Activated T-helper 2 cell treated with anti-CD3 and anti-CD28 coated beads, Interferon-gamma antibody, Interleukin-2, Interleukin-4, amounts not matched to agents 10 μg/mL and 5 μg/mL and 100 μg/mL, durations not matched to agents 14 hours and 24 hours and 36 hours (primary cell): ENCODE results near the gene RAB19. TPM values are rescaled to one million over a fixed set of nuclear protein-coding genes. Genes with fewer than 3 reads are reported as not detected.

Experiments
- DNase-seq: peaks from one replicate; pipeline ENCODE4 v3.0.0; 2021; ENCODE audit warnings: low spot score
- H3K27ac Mint-ChIP-seq: one replicate; pipeline ENCODE4 v1.8.0; 2021; ENCODE audit warnings: mixed read lengths
- H3K27me3 Mint-ChIP-seq: one replicate; pipeline ENCODE4 v1.8.0; 2021; ENCODE audit warnings: low read depth, mixed read lengths
- H3K36me3 Mint-ChIP-seq: one replicate; pipeline ENCODE4 v1.8.0; 2021; ENCODE audit warnings: low read depth, mixed read lengths
- H3K4me1 Mint-ChIP-seq: one replicate; pipeline ENCODE4 v1.8.0; 2021; ENCODE audit warnings: low read depth, mixed read lengths
- H3K4me3 Mint-ChIP-seq: one replicate; pipeline ENCODE4 v1.8.0; 2021; ENCODE audit warnings: low read depth, mild to moderate bottlenecking, moderate library complexity, mixed read lengths
- H3K9me3 Mint-ChIP-seq: one replicate; pipeline ENCODE4 v1.8.0; 2021; ENCODE audit warnings: mixed read lengths
- intact Hi-C: fragments of 100-400 bp; cut with micrococcal nuclease; formaldehyde crosslinking; loops from one replicate; pipeline ENCODE4 v1.15.1; 2023
- total RNA-seq: library from RNA; stranded (reverse); gene quantifications from 2 replicates; pipeline ENCODE4 v1.2.3, GENCODE V29; 2022

The RAB19 gene
- total RNA-seq, 1 donor from 2014 or later, result 12.5 TPM

DNA sequence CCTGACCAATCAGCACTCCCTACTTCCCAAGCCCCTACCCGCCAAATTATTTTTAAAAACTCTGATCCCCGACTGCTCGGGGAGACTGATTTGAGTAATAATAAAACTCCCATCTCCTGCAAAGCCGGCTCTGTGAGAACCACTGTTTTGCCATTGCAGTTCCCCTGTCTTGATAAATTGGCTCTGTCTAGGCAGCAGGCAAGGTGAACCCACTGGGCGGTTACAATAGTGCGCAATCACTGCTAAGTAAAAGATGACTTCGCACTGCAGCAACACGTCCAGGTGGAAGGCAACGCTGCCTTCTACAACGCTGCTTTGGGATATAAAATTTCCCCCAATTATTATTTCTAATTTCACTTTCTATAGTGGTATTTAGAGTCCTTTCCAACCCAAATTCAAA, 14.4 kb upstream of the RAB19 start:
- peaks cover 18% of the 10 kb centered on the region for H3K36me3 Mint-ChIP-seq
- no peak overlapping the region for H3K27ac Mint-ChIP-seq
- peaks cover 16% of the 10 kb centered on the region for H3K4me1 Mint-ChIP-seq
- intact Hi-C loops, result loop anchor here (2.0 kb wide), 1 partner anchor 13 kb away; no protein-coding TSS in a partner anchor
- H3K4me3 Mint-ChIP-seq, result peak overlapping the region; percentile 20
- H3K27me3 Mint-ChIP-seq, result no peaks in the 10 kb centered on the region
- H3K9me3 Mint-ChIP-seq, result no peaks in the 10 kb centered on the region
- DNase-seq, result no peak

DNA sequence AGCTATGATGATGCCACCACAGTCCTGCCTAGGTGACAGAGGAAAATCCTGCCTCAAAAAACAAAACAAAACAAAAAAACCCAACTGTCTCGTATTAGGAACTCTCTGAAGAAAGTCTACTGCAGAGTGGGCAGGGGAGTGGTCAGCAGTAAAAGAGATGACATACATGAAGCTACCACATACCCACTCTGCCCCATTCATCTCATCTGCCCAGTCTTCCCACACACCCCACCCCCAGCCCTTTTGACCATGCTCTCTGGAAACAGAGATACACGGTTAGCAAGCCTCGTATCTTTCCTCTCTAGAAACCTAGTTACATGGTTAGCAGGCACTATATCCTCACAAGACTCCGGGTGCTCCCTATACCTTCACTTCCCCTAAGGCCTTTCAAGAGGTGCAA, 13.8 kb upstream of the RAB19 start:
- Mint-ChIP-seq H3K4me3 (no peak overlapping the region), H3K9me3 (no peaks in the 10 kb centered on the region), H3K36me3 (peaks cover 15% of the 10 kb centered on the region), H3K4me1 (peaks cover 10% of the 10 kb centered on the region), H3K27ac (no peak overlapping the region), H3K27me3 (no peaks in the 10 kb centered on the region)
- intact Hi-C loops, result loop anchor here (1.0 to 10.0 kb wide), 3 partner anchors 14 to 1165 kb away; partner anchors contain the start of gene AGK
- DNase-seq, result no peak

DNA sequence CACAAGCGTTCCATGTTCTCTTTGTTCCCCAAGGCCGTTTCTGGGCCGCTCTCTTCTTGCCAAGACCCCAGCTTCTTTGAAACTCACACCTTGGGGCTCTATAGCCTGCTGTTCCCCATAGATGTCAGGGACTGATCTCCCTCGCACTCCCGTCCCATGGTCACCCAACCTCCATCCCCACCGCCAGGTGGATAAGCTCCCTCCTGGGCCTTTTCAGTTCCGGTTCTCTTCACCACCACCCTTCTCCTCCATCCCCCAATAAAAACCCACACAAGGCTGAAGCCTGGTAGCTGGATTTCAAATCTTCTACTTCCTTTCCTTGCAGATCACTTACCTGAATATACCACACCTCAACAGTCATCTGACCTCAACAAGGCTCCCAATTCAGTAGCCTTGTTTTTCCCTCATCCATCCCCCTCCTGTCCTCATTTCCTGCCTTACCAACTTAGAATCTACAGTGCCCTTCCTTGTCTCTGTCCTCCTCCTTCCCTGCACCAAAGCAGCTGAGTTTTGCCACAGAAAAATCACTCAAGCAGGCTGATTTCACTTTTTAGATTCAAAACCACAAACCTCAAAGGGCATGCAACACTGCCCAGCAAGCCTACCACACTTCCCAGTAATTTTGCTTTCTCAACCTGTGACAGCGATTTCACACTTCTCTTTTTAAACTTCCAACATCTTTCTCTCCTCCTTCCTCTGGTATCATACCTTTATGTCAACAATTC, 13.2 kb upstream of the RAB19 start:
- Mint-ChIP-seq H3K4me1 (peaks cover 5% of the 10 kb centered on the region), H3K36me3 (peaks cover 10% of the 10 kb centered on the region), H3K27me3 (no peaks in the 10 kb centered on the region), H3K9me3 (no peaks in the 10 kb centered on the region), H3K27ac (no peak overlapping the region), H3K4me3 (no peak overlapping the region)
- intact Hi-C loops, result loop anchor here (1.0 to 10.0 kb wide), 3 partner anchors 14 to 1164 kb away; partner anchors contain the start of gene AGK
- DNase-seq, result no peak

DNA sequence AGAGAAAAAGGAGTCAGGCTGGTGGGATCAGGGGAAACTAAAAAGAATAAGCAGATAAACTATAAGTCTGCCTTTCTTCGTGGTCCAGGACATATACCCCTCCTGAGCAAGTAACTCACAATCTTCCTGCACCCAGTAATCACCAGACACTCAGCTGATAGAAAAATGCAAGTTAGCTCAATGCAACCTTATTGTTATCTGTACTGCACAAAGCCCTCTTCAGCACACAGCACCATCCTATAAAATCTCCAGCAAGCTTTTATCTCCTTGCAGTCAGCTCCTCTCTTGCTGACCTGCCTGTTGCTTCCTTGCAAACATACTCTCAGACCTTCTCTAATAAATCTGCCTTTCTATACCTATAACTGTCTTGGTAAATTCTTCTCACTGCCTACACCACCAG, 12.2 kb upstream of the RAB19 start:
- Mint-ChIP-seq H3K36me3 (peaks cover 15% of the 10 kb centered on the region), H3K4me1 (peaks cover 12% of the 10 kb centered on the region), H3K27me3 (no peaks in the 10 kb centered on the region), H3K4me3 (no peak overlapping the region), H3K9me3 (no peaks in the 10 kb centered on the region), H3K27ac (no peak overlapping the region)
- intact Hi-C loops, result loop anchor here (2.0 to 10.0 kb wide), 2 partner anchors 59 to 1163 kb away; partner anchors contain the start of gene AGK
- DNase-seq, result no peak

DNA sequence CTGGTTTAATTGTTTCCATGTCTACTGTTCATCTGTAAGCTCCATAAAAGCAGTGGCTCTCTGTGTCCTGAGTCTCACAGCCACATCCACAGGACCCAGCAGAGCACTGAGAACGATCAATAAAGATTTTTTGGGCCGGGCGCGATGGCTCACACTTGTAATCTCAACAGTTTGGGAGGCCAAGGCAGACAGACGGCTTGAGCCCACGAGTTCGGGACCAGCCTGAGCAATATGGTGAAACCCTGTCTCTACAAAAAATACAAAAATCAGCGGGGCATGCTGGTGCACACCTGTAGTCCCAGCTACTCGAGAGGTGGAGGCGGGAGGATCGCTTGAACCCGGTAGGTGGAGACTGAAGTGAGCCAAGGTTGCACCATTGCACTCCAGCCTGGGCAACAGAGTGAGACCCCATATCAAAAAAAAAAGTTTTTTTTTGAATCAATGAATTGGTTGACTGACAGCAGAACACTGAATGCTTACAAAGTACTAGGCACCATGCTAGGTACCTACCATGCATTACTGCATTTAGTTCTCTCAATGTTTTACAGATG, 10.0 kb upstream of the RAB19 start:
- H3K27ac Mint-ChIP-seq, result no peak overlapping the region
- no peaks in the 10 kb centered on the region for H3K9me3 Mint-ChIP-seq
- intact Hi-C loops, result loop anchor here (10.0 kb wide), 1 partner anchor 1161 kb away; the partner anchor contains the start of gene AGK
- peaks cover 19% of the 10 kb centered on the region for H3K36me3 Mint-ChIP-seq
- no peak for DNase-seq
- peaks cover 10% of the 10 kb centered on the region for H3K4me1 Mint-ChIP-seq
- no peak overlapping the region for H3K4me3 Mint-ChIP-seq
- H3K27me3 Mint-ChIP-seq, result no peaks in the 10 kb centered on the region

DNA sequence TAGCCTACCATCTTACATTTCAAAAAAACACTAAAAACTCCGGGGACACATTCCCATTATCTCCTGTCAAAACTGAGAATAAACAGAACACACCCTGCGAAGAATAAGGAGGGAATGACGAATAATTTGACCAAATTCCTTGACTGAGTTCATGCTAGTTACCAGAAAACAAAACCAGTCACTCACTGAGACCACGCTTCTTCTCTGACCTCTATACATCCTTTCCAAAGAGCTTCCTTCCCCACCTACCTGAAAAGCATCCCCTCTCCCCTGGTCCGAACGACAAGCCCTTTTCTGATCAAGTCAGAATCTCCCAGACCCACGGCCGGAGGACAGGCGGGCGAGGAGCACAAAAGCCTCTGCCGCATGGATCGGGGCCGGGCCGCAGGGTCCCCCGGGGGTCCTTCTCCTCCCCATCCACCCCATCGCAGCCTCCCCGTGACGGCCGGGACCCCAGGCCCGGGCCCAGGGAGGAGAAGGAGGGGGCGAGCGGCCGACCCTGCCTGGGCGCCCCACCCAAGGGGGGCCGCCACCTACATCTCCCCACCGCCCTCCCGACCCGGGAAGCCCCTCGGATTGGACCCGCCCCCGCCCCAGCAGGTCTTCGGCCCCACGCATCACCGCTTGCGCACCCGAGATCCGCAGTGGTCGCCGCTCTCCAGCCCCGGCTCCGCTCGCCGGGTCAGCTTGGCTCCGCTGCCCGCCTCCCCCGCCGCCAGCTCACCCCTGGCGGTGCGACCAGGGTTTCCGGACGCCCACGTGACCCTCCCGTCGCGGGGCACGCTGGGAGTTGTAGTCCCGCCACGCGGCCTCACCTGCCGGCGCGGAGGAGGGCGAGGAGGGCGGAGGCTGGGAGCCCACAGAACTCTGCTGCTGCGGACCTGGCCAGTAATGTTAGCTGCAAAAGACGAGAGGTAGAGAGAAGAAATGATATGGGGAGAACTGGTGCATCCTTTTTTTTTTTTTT, 5.8 kb upstream of the RAB19 start, which contains the start of gene SLC37A3:
Gene SLC37A3 (minus strand): TSS at position 747 of the 967 bp plus-strand sequence. CDS start 16,004 bp downstream, outside the sequence.
- intact Hi-C loops, result loop anchor here (10.0 kb wide), 1 partner anchor 1157 kb away; the partner anchor contains the start of gene AGK
- no peaks in the 10 kb centered on the region for H3K27me3 Mint-ChIP-seq
- peak; percentile 80 for DNase-seq
- peaks cover 29% of the 10 kb centered on the region for H3K36me3 Mint-ChIP-seq
- peaks cover 36% of the 10 kb centered on the region for H3K4me1 Mint-ChIP-seq
- H3K27ac Mint-ChIP-seq, result peak within 1 kb of the TSS; percentile 88
- H3K9me3 Mint-ChIP-seq, result no peaks in the 10 kb centered on the region
- peak within 1 kb of the TSS; percentile 86 for H3K4me3 Mint-ChIP-seq

DNA sequence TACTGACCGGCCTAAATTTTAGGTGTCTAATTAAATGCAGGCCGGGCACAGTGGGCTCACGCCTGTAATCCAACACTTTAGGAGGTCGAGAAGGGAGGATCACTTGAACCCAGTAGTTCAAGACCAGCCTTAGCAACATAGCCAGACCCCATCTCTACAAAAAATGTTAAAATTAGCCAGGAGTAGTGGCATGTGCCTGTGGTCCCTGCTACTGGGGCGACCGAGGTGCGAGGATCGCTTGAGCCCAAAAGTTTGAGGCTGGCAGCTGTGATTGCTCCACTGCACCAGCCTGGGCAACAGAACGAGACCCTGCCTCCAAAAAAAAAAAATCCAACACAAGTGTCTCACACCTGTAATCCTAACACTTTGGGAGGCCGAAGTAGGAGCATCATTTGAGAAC, 5.0 kb upstream of the RAB19 start:
- H3K27ac Mint-ChIP-seq, result no peak overlapping the region
- H3K36me3 Mint-ChIP-seq, result peaks cover 29% of the 10 kb centered on the region
- H3K4me1 Mint-ChIP-seq, result peaks cover 40% of the 10 kb centered on the region
- no peaks in the 10 kb centered on the region for H3K9me3 Mint-ChIP-seq
- intact Hi-C loops, result loop anchor here (10.0 kb wide), 1 partner anchor 1156 kb away; the partner anchor contains the start of gene AGK
- no peak for DNase-seq
- no peaks in the 10 kb centered on the region for H3K27me3 Mint-ChIP-seq
- H3K4me3 Mint-ChIP-seq, result peak overlapping the region; percentile 86

DNA sequence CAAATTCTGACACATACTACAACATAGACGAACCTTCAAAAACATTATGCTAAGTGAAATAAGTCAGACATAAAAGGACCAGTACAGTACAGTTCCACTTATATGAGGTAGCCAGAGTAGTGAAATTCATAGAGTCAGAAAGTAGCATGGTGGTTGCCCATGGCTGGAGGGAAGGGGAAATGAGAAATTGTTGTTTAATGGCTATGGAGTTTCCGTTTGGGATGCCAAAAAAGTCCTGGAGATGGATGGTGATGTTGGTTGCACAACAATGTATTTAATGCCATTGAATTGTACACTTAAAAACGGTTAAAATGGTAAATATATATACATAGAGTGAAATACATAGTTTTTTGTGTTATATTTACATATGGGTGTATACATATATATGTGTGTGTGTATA, 3.5 kb upstream of the RAB19 start:
- intact Hi-C loops, result loop anchor here (5.0 kb wide), 5 partner anchors 188 to 522 kb away; partner anchors contain the start of genes BRAF, KDM7A, NDUFB2 and PARP12
- no peaks in the 10 kb centered on the region for H3K9me3 Mint-ChIP-seq
- H3K4me3 Mint-ChIP-seq, result no peak overlapping the region
- H3K4me1 Mint-ChIP-seq, result peaks cover 50% of the 10 kb centered on the region
- peaks cover 33% of the 10 kb centered on the region for H3K36me3 Mint-ChIP-seq
- no peak for DNase-seq
- no peak overlapping the region for H3K27ac Mint-ChIP-seq
- no peaks in the 10 kb centered on the region for H3K27me3 Mint-ChIP-seq

DNA sequence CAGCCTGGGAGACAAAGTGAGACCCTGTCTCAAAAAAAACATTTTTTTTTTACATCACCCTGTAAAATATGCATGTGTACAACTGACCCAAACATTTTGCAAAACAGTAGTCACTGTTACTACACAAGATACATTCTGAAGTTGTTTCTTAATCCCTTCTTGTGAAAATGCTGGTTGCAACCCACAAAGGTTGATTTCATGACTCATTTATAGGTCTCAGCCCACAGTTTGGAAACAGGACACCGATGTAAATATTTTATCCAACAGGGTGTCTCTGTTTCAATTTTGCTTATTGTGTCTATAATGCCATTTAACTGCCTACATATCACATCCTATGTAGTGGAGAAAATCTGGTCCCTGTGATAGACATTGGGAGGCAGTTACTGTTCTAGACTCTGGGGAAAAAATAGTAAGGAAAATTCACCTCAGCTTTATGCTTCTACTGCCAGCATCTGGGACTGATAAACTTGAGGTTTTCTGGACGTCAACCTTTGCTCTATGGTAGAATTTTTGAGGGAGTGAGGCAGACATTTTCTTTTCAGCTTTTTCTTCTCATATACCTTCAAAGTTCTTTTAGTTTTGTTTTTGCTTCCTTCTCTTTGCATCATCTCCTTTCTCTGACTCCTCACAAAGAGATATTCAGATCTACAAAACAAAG, 1.6 kb upstream of the RAB19 start:
- H3K36me3 Mint-ChIP-seq, result peaks cover 25% of the 10 kb centered on the region
- peak overlapping the region; percentile 95 for H3K27ac Mint-ChIP-seq
- DNase-seq, result no peak
- H3K9me3 Mint-ChIP-seq, result no peaks in the 10 kb centered on the region
- intact Hi-C loops, result loop anchor here (1.0 to 5.0 kb wide), 10 partner anchors 14 to 520 kb away; partner anchors contain the start of genes BRAF, KDM7A, MKRN1 and NDUFB2
- peak overlapping the region; percentile 92 for H3K4me3 Mint-ChIP-seq
- peaks cover 42% of the 10 kb centered on the region for H3K4me1 Mint-ChIP-seq
- no peaks in the 10 kb centered on the region for H3K27me3 Mint-ChIP-seq

DNA sequence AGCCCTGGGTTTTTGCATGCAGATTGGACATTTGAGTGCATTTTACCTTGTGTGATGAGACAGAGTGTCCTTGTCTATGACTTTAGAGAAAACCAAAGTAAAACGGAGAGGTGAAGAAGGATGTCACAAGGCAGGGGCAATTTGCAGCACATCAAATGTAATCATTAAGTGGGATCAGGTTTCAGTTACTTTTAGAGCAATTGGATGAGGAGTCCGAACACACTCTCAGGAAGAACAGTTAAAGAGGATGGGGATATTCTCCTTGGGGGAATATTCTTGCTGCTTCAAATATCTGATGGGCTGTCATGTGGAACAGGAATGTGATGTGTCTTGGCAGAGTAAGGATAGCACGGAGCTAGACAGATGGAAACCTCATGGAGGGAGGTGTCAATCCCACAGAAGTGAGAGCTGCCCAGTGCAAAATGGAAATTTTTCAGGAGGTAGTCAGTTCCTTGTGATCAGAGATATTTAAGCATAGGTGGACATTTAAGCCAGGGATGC, 757 bp downstream of the RAB19 start:
- intact Hi-C loops, result loop anchor here (2.0 to 5.0 kb wide), 6 partner anchors 34 to 518 kb away; partner anchors contain the start of genes BRAF, KDM7A, NDUFB2 and PARP12
- Mint-ChIP-seq H3K27me3 (no peaks in the 10 kb centered on the region), H3K27ac (peak overlapping the region; percentile 93), H3K4me1 (peaks cover 41% of the 10 kb centered on the region), H3K36me3 (peaks cover 30% of the 10 kb centered on the region), H3K9me3 (no peaks in the 10 kb centered on the region), H3K4me3 (peak overlapping the region; percentile 92)
- DNase-seq, result no peak

DNA sequence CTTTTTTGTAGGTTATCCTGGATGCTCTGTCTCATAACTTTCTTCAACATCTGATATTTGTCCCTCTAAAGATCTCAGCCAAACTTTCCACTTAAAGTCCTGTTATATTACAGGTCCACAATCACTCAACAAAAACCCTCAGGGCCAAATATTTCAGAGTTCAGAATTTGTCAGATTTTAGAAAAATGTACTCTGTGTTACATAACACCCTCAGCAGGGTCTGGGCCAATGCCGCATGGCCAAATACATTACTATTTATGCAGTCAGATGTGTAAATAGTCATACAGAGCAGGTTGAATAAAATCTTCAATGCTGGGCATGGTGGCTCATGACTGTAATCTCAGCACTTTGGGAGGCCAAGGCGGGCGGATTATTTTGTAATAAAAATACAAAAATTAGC, 11.5 kb downstream of the RAB19 start:
- Mint-ChIP-seq H3K4me1 (peaks cover 29% of the 10 kb centered on the region), H3K27me3 (no peaks in the 10 kb centered on the region), H3K27ac (no peak overlapping the region), H3K36me3 (peaks cover 44% of the 10 kb centered on the region), H3K9me3 (no peaks in the 10 kb centered on the region), H3K4me3 (no peak overlapping the region)
- DNase-seq, result no peak
- intact Hi-C loops, result no loop called here
